LNCaP clone FGC (cell line): ENCODE data around the gene TEC.

Experiments used
- DNase-seq: peaks from one replicate; pipeline ENCODE4 v3.0.0-alpha.2; 2011; ENCODE audit warnings: low read depth
- H3K4me3 ChIP-seq: 2 replicates; pipeline ENCODE4 v1.5.1; 2011; ENCODE audit warnings: mild to moderate bottlenecking, low read depth, low read length, control low read depth
- CTCF ChIP-seq: IDR thresholded peaks from 2 replicates; pipeline ENCODE4 v1.5.1; 2012; ENCODE audit warnings: mild to moderate bottlenecking; ENCODE audit not compliant: control insufficient read depth, insufficient read depth; ENCODE audit errors: extremely low read depth

Gene TEC

GRCh38 chr4:48266781-48267180 is 2.9 kb downstream of the TEC start:
- DNase-seq, result no peak
- no peak for TF ChIP-seq CTCF
- H3K4me3 ChIP-seq, result no peak overlapping the region

- DNase-seq, result no peak
- no peak overlapping the region for H3K4me3 ChIP-seq
- no peak for TF ChIP-seq CTCF
These were observed 6.7 kb downstream of the TEC start for GRCh38 chr4:48262926-48263325.

- no peak for DNase-seq
- no peak overlapping the region for H3K4me3 ChIP-seq
- no peak for TF ChIP-seq CTCF
These were observed 7.2 kb downstream of the TEC start for GRCh38 chr4:48262484-48262883.

- DNase-seq, result no peak
- no peak for TF ChIP-seq CTCF
- H3K4me3 ChIP-seq, result no peak overlapping the region
These were observed 8.4 kb downstream of the TEC start for GRCh38 chr4:48261281-48261680.

GRCh38 chr4:48259748-48260147 is 9.9 kb downstream of the TEC start:
- DNase-seq, result no peak
- no peak overlapping the region for H3K4me3 ChIP-seq
- TF ChIP-seq CTCF, result no peak

- no peak overlapping the region for H3K4me3 ChIP-seq
- no peak for DNase-seq
- TF ChIP-seq CTCF, result no peak
These were observed 10.7 kb downstream of the TEC start for GRCh38 chr4:48258845-48259397.

- DNase-seq, result no peak
- no peak for TF ChIP-seq CTCF
- H3K4me3 ChIP-seq, result no peak overlapping the region
These were observed 13.7 kb downstream of the TEC start for GRCh38 chr4:48255959-48256342.
